Left renal cortex interstitium (tissue), 4 donors: ENCODE data around the gene SUGCT. TPM values are rescaled to one million over a fixed set of nuclear protein-coding genes. Genes with fewer than 3 reads are reported as not detected.

Source experiments
- DNase-seq, 4 donors: peaks; one replicate each; pipeline ENCODE4 v3.0.0-alpha.2; 2013; ENCODE audit warnings: low read depth in 4 of 4, low spot score in 2 of 4, missing footprints in 1 of 4
- polyA plus RNA-seq, 4 donors: library from polyadenylated mRNA; unstranded; fragments of 120-200 nt; gene quantifications; one replicate each; pipeline ENCODE4 v1.2.1, GENCODE V29; 2013; ENCODE audit not compliant: insufficient read length in 4 of 4

Gene SUGCT
- polyA plus RNA-seq, 4 donors: 11.4 to 16.5 (median 12.5) TPM

DNA sequence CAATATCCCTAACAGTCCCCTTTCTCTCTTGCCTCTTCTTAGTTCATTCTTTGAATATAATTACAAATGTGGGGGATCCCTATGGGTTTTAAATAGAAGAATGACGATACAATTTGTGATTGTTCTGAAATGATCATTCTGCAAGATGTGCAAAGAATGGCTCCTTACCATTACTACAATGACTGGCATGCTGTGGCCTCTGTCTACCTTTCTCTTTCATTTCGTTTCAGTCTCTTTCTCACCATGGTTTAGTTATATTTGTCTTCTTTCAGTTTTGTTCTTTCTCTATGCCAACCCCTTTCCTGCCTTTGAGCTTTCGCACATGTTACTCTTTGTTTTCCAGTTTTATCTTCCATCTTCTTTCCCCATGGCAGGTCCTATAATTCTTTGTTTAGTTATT lies 176.5 kb downstream of the SUGCT start:
- DNase-seq: no peak

DNA sequence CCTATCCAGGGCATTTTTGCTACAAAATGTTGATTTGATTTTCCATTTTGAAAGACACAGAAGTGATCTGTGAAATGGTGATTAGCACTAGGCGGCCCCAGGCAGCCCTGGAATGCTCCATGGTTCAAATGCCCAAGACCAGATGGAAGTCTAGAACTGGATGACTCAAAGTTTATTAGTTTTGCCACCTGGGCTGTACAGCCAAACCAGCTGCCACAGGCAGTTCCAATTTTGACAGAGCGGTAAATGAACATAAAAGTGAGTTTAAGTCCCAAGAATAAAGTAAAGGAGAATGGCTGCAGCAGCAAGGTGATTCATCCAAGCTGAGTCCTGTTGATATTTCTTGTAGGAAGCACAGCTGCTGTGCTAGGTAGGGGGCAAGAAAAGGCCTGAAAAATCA lies 180.5 kb downstream of the SUGCT start:
- no peak for DNase-seq

GRCh38 chr7:40316176-40316575 lies 181.4 kb downstream of the SUGCT start:
- no peak for DNase-seq

DNA sequence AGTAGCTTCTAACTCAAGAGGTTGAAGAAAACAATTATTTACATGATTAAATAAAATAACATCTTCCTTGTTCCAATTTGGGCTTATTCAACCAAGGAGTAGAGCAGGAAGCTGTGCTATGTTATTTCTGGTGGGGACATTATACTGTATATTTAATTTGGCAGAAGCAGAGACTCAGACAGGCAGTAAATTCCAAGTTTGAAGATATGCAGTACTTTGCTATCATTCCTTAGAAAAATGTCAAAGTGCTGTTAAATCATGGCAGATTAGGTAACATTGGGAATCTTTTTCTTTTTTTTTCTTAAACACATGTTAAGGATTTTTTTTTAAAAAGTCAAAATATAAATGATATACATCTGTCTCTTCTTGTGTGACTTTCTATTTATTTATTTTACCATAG lies 190.1 kb downstream of the SUGCT start:
- peak in 1 of 4 donors; percentile 17 for DNase-seq

DNA sequence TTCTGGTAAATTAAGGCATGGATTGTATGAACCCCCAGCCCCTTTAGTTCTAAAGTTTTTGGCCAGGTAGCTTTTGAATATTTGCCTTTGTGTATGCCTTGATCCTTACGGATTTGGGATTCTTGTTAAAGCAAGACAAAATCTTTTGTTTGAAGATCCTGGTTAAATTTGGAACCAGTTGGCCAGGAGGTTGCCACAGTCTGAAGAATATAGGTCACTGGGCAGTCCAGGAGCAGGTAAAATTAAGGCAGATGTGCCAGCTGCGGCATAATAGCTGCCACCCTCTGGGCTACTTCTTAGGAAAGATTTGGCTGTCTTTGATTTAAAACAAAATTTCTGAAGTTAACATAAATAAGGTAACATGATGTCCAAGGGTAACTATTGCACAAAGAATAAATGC lies 192.3 kb downstream of the SUGCT start:
- DNase-seq: no peak

- DNase-seq: no peak
Measured at GRCh38 chr7:40327873-40328272, 193.1 kb downstream of the SUGCT start.

GRCh38 chr7:40329601-40330153 lies 194.9 kb downstream of the SUGCT start:
- DNase-seq: peak in 3 of 4 donors; percentile 40 to 59 (median 42)

DNA sequence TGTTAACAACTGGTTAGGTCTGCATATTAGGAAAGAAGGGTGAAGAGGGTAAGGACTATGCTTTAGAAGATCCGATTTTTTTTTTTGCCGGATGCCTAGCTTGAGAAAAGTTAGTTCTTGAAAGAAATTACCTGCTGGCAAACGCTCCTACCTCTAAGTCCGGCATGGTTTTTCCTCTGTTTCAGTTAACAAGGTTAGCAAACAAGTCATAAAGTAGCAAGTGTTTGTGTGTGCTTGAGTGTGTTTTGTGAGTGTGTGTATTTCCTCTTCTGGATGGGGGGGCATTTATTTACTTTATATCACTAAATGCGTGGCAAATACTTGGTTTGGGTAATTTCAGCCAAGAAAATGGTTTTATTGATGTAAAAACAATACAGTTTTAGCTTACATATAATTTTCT lies 195.6 kb downstream of the SUGCT start:
- DNase-seq: no peak

- no peak for DNase-seq
Measured at GRCh38 chr7:40331915-40332314, 197.1 kb downstream of the SUGCT start.

DNA sequence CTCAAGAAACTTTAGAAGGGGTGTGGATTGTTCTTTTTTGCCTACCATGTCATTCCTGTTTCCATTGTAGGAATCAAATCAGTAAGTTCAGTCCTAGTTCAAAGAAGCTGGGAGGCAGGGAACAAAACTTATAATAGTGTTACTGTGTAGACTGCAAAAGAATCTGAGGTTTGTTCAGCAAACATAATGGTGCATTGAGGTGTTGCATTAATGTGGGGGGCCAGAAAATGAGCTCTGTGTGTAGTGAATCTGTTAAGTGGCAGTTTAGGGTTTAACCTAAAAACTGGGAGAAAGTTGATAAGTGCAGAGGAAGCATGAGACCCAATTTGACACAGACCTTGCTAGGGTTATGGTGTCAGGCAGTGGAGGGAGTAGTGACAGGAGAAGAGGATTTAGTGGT lies 197.7 kb downstream of the SUGCT start:
- DNase-seq: no peak

GRCh38 chr7:40341836-40342235 lies 207.0 kb downstream of the SUGCT start:
- no peak for DNase-seq

DNA sequence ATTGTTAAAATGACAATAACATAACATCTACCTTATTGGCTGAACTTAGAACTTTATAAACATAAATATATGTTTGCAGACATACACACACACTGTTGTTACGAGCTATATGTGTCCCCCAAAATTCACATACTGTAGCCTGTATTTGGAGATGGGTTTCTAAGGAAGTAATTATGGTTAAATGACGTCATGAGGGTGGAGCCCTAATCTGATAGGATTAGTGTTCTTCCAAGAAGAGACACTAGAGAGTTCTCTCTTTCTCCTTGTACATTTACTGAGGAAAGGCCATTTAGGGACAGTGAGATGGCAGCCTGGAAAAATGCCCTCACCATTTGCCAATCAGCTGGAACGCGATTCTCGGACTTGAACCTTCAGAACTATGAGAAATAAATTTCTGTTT lies 211.7 kb downstream of the SUGCT start:
- DNase-seq: no peak

DNA sequence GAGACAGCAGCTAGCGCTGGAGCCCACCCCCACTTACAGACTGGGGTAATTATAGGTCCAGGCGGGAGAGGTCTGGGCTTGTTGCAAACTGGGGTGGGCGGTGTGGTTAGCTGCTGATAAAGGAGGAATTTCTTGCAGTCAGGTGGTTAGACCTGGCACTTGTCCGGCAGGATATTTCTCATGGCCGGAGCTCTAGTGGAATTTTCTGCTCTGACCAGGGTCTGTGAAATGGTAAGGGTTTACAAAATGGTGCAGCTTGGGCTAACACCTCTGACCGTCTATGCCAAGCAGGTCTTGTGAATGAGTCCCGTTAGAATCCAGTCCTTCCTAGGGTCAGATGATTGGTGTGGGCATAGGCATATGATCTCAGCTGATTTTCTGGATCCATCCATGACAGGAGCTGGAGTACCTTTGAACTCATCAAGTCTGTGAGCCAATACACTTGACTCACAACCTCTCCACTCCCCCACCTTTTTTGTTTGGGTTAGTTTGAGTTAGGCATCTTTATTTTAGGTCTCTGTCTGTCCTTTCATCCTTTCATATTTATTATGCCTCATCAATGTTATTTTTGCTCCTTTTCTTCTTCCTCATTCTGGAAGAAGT lies 213.4 kb downstream of the SUGCT start:
- DNase-seq: no peak

- DNase-seq: no peak
Measured at GRCh38 chr7:40350100-40350499, 215.3 kb downstream of the SUGCT start.

- no peak for DNase-seq
Measured at GRCh38 chr7:40354711-40355110, 219.9 kb downstream of the SUGCT start.

GRCh38 chr7:40356312-40356711 lies 221.5 kb downstream of the SUGCT start:
- no peak for DNase-seq

DNA sequence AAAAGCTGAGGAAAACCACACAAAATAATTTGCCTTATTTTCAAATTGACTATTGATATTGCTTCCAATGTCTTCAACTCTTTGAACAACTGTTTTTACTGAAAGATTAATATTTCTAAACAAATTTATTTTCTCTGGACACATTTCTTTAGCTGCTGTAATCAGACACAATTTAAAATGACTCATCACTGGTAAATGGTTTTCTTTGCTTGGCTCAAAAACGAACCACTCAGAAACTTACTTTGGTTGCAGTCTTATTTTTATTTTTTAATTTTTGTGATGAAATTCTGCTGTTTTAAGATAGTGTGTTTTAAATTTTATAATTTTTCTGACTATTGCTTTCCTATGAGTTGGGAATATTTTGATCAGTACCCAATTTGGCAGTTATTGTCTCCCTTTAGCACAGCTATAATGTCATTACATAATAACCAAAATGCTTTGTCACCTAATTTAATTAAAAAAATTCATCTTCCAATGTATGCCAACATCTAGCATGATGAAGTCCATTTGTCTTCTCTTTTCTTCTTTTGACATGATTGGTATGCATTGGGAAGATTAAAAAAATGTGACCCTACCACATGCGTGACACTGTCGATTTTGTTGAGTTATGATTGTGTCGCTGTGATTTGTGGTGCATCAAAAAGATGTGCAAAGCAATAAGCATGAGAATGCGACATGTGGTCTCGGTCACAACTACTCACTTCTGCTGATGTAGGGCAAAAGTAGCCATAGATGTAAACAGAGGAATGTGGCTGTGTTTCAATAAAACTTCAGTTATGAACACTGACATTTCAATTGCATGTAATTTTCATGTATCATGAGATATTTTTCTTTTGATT lies 222.3 kb downstream of the SUGCT start:
- DNase-seq: no peak

- no peak for DNase-seq
Measured at GRCh38 chr7:40369641-40370277, 235.0 kb downstream of the SUGCT start.

GRCh38 chr7:40371806-40372440 lies 237.1 kb downstream of the SUGCT start:
- no peak for DNase-seq

DNA sequence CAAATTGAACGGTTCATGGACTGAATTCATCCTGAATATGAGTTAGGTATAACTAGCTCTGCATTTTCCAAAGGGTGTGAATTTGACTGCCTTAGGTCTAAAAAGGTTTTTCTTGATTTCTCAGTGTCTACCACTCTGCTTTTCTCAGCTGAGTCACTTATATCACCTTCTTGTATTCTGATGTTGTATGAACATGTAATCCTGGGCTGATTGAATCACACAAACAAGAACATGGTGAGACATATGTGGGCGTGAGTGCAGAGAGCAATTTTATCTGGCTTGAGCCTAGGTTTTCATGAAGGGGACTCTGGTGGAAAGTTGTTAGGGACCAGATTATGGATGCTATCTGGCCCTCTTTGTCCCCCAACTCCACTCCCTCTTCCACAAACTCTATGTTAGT lies 239.8 kb downstream of the SUGCT start:
- no peak for DNase-seq

GRCh38 chr7:40380111-40380510 lies 245.3 kb downstream of the SUGCT start:
- DNase-seq: no peak
